Measurements from ENCODE around the gene PXMP2.
A peak's percentile ranks its signal among the peaks of the same experiment; 100 is the strongest.

Gene PXMP2

DNA sequence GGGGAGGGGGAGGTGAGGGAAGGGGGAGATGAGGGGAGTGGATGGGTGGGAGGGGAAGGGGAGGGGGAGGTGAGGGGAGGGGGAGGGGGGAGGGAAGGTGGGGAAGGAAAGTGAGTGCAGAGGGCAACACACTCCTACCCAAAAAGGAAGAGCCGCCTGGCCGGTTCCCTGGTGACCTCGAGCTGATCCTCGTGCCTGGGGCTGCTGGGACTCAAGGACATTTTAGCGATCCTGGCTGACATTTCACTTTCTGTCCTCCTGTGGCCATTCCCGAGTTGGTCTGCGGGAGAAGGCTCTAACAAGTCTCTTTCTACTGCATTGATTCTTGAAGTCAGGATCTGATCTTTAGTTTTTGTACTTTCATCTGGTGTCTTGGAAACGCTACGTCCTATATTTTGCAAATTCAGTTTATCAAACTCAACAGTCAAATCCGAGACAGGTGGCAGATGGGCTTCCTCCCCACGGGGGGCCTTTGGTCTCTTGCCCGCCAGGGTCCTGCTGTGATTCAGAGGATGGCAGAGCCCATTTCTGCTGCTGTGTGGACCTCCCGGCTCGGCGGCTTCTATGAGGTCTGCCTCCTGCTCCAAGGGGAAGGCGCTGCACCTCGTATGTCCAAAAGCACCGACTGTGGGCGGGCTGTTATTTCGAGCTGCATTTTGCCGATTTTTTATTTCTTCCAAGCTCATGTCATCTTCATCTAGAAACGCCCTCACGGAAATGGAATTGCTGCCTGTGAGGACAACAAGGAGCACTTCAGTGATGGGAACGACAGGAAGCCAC lies 42.3 kb downstream of the PXMP2 start:
- no peaks in the 10 kb centered on the region for H3K9me3 Mint-ChIP-seq
- H3K4me1 Mint-ChIP-seq, result no peaks in the 10 kb centered on the region
- H3K27ac Mint-ChIP-seq, result peak overlapping the region; percentile 14
- DNase-seq (ENCODE audit: low spot score in 2 of 2) (no peak), ATAC-seq (ENCODE audit: low read depth) (no peak)
- no peak overlapping the region for H3K4me3 Mint-ChIP-seq
- peaks cover 37% of the 10 kb centered on the region for H3K36me3 Mint-ChIP-seq
- H3K27me3 Mint-ChIP-seq, result no peaks in the 10 kb centered on the region

- no peaks in the 10 kb centered on the region for H3K27me3 Mint-ChIP-seq
- H3K27ac Mint-ChIP-seq, result peak overlapping the region; percentile 14
- ATAC-seq (ENCODE audit: low read depth) (no peak), DNase-seq (ENCODE audit: low spot score in 2 of 2) (no peak)
- H3K4me3 Mint-ChIP-seq, result no peak overlapping the region
- H3K4me1 Mint-ChIP-seq, result no peaks in the 10 kb centered on the region
- H3K9me3 Mint-ChIP-seq, result no peaks in the 10 kb centered on the region
- peaks cover 39% of the 10 kb centered on the region for H3K36me3 Mint-ChIP-seq
Observed at GRCh38 chr12:132730353-132730752, 43.0 kb downstream of the PXMP2 start.

- DNase-seq (ENCODE audit: low spot score in 2 of 2) (no peak), ATAC-seq (ENCODE audit: low read depth) (no peak)
- Mint-ChIP-seq H3K4me3 (no peak overlapping the region), H3K27ac (no peak overlapping the region), H3K27me3 (no peaks in the 10 kb centered on the region), H3K4me1 (no peaks in the 10 kb centered on the region), H3K36me3 (peaks cover 43% of the 10 kb centered on the region), H3K9me3 (no peaks in the 10 kb centered on the region)
Observed at GRCh38 chr12:132731574-132731973, 44.2 kb downstream of the PXMP2 start.

DNA sequence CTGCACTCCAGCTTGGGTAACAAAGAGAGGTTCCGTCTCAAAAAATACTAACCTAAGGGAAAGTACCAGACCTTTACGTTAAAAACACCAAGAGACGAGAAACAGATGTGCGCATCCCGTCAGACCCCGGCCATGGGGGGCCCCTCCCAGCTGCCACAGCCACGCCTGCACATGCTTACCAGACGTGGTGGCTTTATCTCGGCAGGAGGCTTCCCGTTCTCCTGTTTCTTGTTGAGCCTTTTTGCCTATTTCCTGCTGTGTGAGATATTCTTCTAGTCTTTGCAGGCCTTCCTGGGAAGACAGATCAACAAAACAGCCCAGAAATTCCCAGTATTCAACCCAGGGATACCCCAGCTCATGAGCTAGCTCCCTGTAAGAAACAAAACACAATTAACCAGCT lies 46.8 kb downstream of the PXMP2 start:
- no peak for DNase-seq (ENCODE audit: low spot score in 2 of 2)
- Mint-ChIP-seq H3K4me3 (no peak overlapping the region), H3K27me3 (no peaks in the 10 kb centered on the region), H3K36me3 (peaks cover 46% of the 10 kb centered on the region), H3K27ac (no peak overlapping the region), H3K4me1 (no peaks in the 10 kb centered on the region), H3K9me3 (no peaks in the 10 kb centered on the region)
- ATAC-seq (ENCODE audit: low read depth), result no peak

- no peaks in the 10 kb centered on the region for H3K9me3 Mint-ChIP-seq
Observed at GRCh38 chr12:132735496-132735895, 48.1 kb downstream of the PXMP2 start.

DNA sequence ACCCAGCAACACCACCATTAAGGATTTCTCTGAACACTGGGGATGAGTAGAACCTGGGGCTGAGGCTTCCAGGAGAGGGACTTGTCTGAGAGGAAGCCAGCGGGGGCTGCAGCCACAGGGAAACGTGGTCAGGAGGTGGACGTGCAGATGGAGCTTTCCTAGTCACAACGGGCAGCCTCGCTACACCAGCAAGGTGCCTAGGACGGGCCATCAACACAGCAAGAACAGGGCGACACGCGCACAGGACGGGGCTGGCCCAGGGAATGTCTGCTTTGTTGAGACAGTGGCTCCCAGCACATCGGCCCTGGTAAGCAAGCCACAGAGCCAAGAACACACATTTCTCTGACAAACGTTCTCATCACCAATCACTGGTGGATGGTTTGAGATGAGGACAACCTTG lies 49.0 kb downstream of the PXMP2 start:
- Mint-ChIP-seq H3K27ac (no peak overlapping the region), H3K27me3 (no peaks in the 10 kb centered on the region), H3K36me3 (peaks cover 45% of the 10 kb centered on the region), H3K4me3 (no peak overlapping the region), H3K4me1 (no peaks in the 10 kb centered on the region), H3K9me3 (no peaks in the 10 kb centered on the region)
- no peak for DNase-seq (ENCODE audit: low spot score in 2 of 2)
- no peak for ATAC-seq (ENCODE audit: low read depth)

More at GRCh38 chr12:132735496-132735895, 48.1 kb downstream of the PXMP2 start:
- Mint-ChIP-seq H3K4me1 (no peaks in the 10 kb centered on the region), H3K4me3 (no peak overlapping the region), H3K27ac (no peak overlapping the region), H3K27me3 (no peaks in the 10 kb centered on the region), H3K36me3 (peaks cover 41% of the 10 kb centered on the region)
- DNase-seq (ENCODE audit: low spot score in 2 of 2) (no peak), ATAC-seq (ENCODE audit: low read depth) (no peak)

- H3K4me1 Mint-ChIP-seq, result peaks cover 3% of the 10 kb centered on the region
Observed at GRCh38 chr12:132736913-132737312, 49.5 kb downstream of the PXMP2 start.

DNA sequence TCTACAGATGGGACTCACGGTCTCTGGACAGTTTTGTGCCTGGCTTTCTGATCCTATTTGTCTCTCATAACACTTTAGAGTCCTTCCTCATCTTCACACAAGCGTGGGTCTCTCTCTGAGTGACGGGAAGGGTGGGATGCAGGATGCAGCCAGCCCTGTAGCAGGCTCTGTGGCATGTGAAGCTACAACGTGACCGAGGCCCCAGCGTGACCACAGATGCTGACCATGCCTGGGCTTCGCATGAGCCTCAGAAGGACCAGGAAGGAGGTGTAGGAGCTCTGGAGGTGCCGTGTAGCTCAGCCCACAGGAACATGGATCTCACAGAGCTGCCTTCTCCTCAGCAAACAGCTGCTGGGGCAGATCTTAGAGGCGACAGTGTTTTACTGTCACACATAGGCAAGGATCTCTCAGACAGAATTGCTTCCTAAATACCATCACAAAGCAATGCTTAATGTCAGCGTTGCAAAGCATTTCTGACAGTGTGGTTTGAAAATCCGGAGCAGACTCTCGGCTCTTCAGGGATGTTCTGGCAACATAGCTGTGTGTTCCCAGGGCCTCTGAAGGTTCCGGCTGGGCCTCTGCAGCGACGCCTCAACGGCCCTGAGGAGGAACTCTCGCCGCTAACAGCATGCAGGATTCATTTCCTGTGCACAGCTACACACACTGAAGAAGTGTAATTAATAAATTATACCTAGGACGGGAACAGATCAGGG lies 52.4 kb downstream of the PXMP2 start:
- no peak for DNase-seq (ENCODE audit: low spot score in 2 of 2)
- H3K4me3 Mint-ChIP-seq, result no peak overlapping the region
- H3K4me1 Mint-ChIP-seq, result peaks cover 10% of the 10 kb centered on the region
- no peak for ATAC-seq (ENCODE audit: low read depth)
- peaks cover 2% of the 10 kb centered on the region for H3K9me3 Mint-ChIP-seq
- peaks cover 37% of the 10 kb centered on the region for H3K36me3 Mint-ChIP-seq
- H3K27ac Mint-ChIP-seq, result peak overlapping the region; percentile 63
- H3K27me3 Mint-ChIP-seq, result no peaks in the 10 kb centered on the region

More at GRCh38 chr12:132736913-132737312, 49.5 kb downstream of the PXMP2 start:
- H3K27me3 Mint-ChIP-seq, result no peaks in the 10 kb centered on the region
- peaks cover 43% of the 10 kb centered on the region for H3K36me3 Mint-ChIP-seq
- no peak overlapping the region for H3K27ac Mint-ChIP-seq
- H3K4me3 Mint-ChIP-seq, result no peak overlapping the region
- no peaks in the 10 kb centered on the region for H3K9me3 Mint-ChIP-seq
- DNase-seq (ENCODE audit: low spot score in 2 of 2) (no peak), ATAC-seq (ENCODE audit: low read depth) (no peak)

DNA sequence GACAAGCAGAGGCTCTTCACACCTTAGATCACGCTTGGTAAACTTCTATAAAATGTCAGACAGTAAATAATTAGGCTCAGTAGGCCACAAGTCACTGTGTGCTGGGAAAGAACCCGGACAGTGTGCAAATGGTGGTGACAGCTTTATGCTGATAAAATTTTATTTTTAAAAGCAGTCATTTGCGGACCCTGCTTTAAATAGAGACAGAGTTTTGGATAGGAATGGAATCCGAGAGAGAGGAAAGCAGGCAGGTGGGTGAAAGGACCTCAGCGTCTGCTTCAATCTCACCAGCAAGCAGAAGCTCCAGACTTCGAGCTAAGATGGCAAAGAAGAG lies 52.9 kb downstream of the PXMP2 start:
- H3K4me3 Mint-ChIP-seq, result no peak overlapping the region
- H3K27me3 Mint-ChIP-seq, result no peaks in the 10 kb centered on the region
- no peak for DNase-seq (ENCODE audit: low spot score in 2 of 2)
- ATAC-seq (ENCODE audit: low read depth), result no peak
- peaks cover 39% of the 10 kb centered on the region for H3K36me3 Mint-ChIP-seq
- H3K27ac Mint-ChIP-seq, result peak overlapping the region; percentile 63
- peaks cover 2% of the 10 kb centered on the region for H3K9me3 Mint-ChIP-seq
- peaks cover 10% of the 10 kb centered on the region for H3K4me1 Mint-ChIP-seq

- DNase-seq (ENCODE audit: low spot score in 2 of 2) (no peak), ATAC-seq (ENCODE audit: low read depth) (no peak)
- H3K27me3 Mint-ChIP-seq, result no peaks in the 10 kb centered on the region
- peaks cover 38% of the 10 kb centered on the region for H3K36me3 Mint-ChIP-seq
- H3K4me1 Mint-ChIP-seq, result peaks cover 10% of the 10 kb centered on the region
- no peak overlapping the region for H3K4me3 Mint-ChIP-seq
- peaks cover 2% of the 10 kb centered on the region for H3K9me3 Mint-ChIP-seq
- H3K27ac Mint-ChIP-seq, result peak overlapping the region; percentile 69
Observed at GRCh38 chr12:132740652-132741051, 53.3 kb downstream of the PXMP2 start.

DNA sequence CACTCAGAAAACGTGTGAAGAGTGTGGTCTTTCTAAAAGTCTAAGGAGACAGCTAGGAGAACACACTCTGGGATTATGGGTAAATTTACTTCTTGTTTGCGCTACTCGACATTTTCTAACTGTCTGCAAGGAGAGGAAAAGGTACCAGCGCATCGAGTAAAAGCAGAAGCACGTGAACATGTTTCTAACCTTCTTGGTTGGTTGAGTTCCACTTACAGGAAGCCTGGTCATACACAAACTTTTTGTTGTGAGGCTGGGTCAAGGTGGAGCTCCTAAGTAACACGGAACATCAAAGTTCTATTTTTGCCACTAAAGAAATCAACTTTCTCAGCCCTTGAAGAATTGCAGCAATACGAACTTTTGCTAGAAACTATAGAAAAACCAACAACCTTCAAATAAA lies 54.2 kb downstream of the PXMP2 start:
- H3K4me3 Mint-ChIP-seq, result peak overlapping the region; percentile 52
- peaks cover 36% of the 10 kb centered on the region for H3K36me3 Mint-ChIP-seq
- no peaks in the 10 kb centered on the region for H3K27me3 Mint-ChIP-seq
- peaks cover 2% of the 10 kb centered on the region for H3K9me3 Mint-ChIP-seq
- ATAC-seq (ENCODE audit: low read depth) (peak; percentile 87), DNase-seq (ENCODE audit: low spot score in 2 of 2) (peak in 1 of 2 donors; percentile 10)
- H3K4me1 Mint-ChIP-seq, result peaks cover 10% of the 10 kb centered on the region
- H3K27ac Mint-ChIP-seq, result peak overlapping the region; percentile 69

DNA sequence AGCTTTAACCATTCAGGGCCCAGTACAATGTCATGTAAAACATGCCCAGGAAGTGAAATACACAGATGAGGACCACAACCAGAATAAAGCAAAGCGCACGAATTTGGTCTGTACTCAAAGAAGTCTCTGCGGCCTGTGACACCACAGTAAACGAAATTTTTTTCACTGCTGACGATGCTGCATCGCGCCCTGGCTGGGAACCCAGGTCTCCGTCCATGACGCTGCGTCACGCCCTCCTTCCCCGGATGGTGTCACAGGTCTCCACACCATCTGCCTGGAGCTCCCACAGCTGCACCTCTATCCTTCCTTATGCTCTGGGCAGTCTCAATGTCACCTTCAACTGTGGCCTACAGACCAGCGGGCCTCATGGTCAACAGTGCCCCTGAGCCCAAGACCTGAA lies 56.4 kb downstream of the PXMP2 start:
- no peak overlapping the region for H3K27ac Mint-ChIP-seq
- peaks cover 29% of the 10 kb centered on the region for H3K36me3 Mint-ChIP-seq

GRCh38 chr12:132746613-132747012 lies 59.2 kb downstream of the PXMP2 start:
- no peak overlapping the region for H3K27ac Mint-ChIP-seq
- H3K36me3 Mint-ChIP-seq, result peaks cover 26% of the 10 kb centered on the region
- no peak for DNase-seq (ENCODE audit: low spot score in 2 of 2)
- H3K4me3 Mint-ChIP-seq, result no peak overlapping the region
- no peaks in the 10 kb centered on the region for H3K27me3 Mint-ChIP-seq
- ATAC-seq (ENCODE audit: low read depth), result no peak
- H3K9me3 Mint-ChIP-seq, result peaks cover 2% of the 10 kb centered on the region
- peaks cover 10% of the 10 kb centered on the region for H3K4me1 Mint-ChIP-seq

More for the DNA sequence above, 56.4 kb downstream of the PXMP2 start:
- Mint-ChIP-seq H3K4me3 (no peak overlapping the region), H3K27me3 (no peaks in the 10 kb centered on the region), H3K9me3 (peaks cover 2% of the 10 kb centered on the region), H3K4me1 (peaks cover 10% of the 10 kb centered on the region)
- DNase-seq (ENCODE audit: low spot score in 2 of 2) (no peak), ATAC-seq (ENCODE audit: low read depth) (no peak)

- Mint-ChIP-seq H3K36me3 (peaks cover 24% of the 10 kb centered on the region), H3K27ac (no peak overlapping the region), H3K9me3 (peaks cover 2% of the 10 kb centered on the region), H3K4me3 (no peak overlapping the region), H3K4me1 (peaks cover 7% of the 10 kb centered on the region), H3K27me3 (no peaks in the 10 kb centered on the region)
- DNase-seq (ENCODE audit: low spot score in 2 of 2), result no peak
- no peak for ATAC-seq (ENCODE audit: low read depth)
Observed at GRCh38 chr12:132747395-132747794, 60.0 kb downstream of the PXMP2 start.

All from memory B cell (primary cell).